Activated naive CD4-positive, alpha-beta T cell treated with anti-CD3 and anti-CD28 coated beads, Interleukin-2, amount 10 ng/mL, durations not matched to agents 7 days and 5 days (primary cell): Measurements from ENCODE around the gene EAF2.
"Not testable (repeated sequence)": the region's sequence is repeated elsewhere in the genome, so short reads cannot be mapped to it uniquely, and the experiment has no call there.

Experiments used
- CTCF ChIA-PET: fragments of 350-600 bp; sonication (Branson Sonifier 250); formaldehyde crosslinking; loops from one replicate; lab custom pipeline; 2021; ENCODE audit warnings: antibody characterized with exemption; lab: Charles Lee
- DNase-seq: peaks from one replicate; pipeline ENCODE4 v3.0.0-alpha.2; 2020
- H3K27ac Mint-ChIP-seq: one replicate; pipeline ENCODE4 v1.8.0; 2021; ENCODE audit warnings: mild to moderate bottlenecking, moderate library complexity, mixed read lengths
- H3K27me3 Mint-ChIP-seq: one replicate; pipeline ENCODE4 v1.8.0; 2021; ENCODE audit warnings: mild to moderate bottlenecking, mixed read lengths
- H3K36me3 Mint-ChIP-seq: one replicate; pipeline ENCODE4 v1.8.0; 2021; ENCODE audit warnings: mixed read lengths
- H3K4me1 Mint-ChIP-seq: one replicate; pipeline ENCODE4 v1.8.0; 2021; ENCODE audit warnings: mixed read lengths
- H3K4me3 Mint-ChIP-seq: one replicate; pipeline ENCODE4 v1.8.0; 2021; ENCODE audit warnings: mild to moderate bottlenecking, moderate library complexity, mixed read lengths
- H3K9me3 Mint-ChIP-seq: one replicate; pipeline ENCODE4 v1.8.0; 2021; ENCODE audit warnings: mixed read lengths

EAF2 gene

GRCh38 chr3:121834157-121834670, 795 bp upstream of the EAF2 start:
- peak overlapping the region; percentile 93 for H3K27ac Mint-ChIP-seq
- H3K27me3 Mint-ChIP-seq, result no peaks in the 10 kb centered on the region
- DNase-seq, result no peak
- H3K9me3 Mint-ChIP-seq, result no peaks in the 10 kb centered on the region
- peaks cover 29% of the 10 kb centered on the region for H3K36me3 Mint-ChIP-seq
- H3K4me1 Mint-ChIP-seq, result peaks cover 47% of the 10 kb centered on the region
- CTCF ChIA-PET, result interaction anchor here (0.9 kb wide), 1 partner anchor 267 kb away, joined by 4 read pairs; no protein-coding TSS in a partner anchor
- H3K4me3 Mint-ChIP-seq, result peak overlapping the region; percentile 91

- Mint-ChIP-seq H3K27me3 (no peaks in the 10 kb centered on the region), H3K27ac (peak overlapping the region; percentile 93), H3K9me3 (no peaks in the 10 kb centered on the region), H3K36me3 (peaks cover 28% of the 10 kb centered on the region), H3K4me3 (peak overlapping the region; percentile 91), H3K4me1 (peaks cover 47% of the 10 kb centered on the region)
- CTCF ChIA-PET, result no interaction called here
- DNase-seq, result no peak
Measured at GRCh38 chr3:121835465-121835801, 424 bp downstream of the EAF2 start.

GRCh38 chr3:121836064-121836463, 1.1 kb downstream of the EAF2 start:
- CTCF ChIA-PET, result no interaction called here
- Mint-ChIP-seq H3K4me3 (peak overlapping the region; percentile 91), H3K4me1 (peaks cover 47% of the 10 kb centered on the region), H3K36me3 (peaks cover 28% of the 10 kb centered on the region), H3K27ac (peak overlapping the region; percentile 93), H3K27me3 (no peaks in the 10 kb centered on the region), H3K9me3 (no peaks in the 10 kb centered on the region)
- DNase-seq, result no peak

GRCh38 chr3:121836481-121836880, 1.5 kb downstream of the EAF2 start:
- Mint-ChIP-seq H3K27me3 (no peaks in the 10 kb centered on the region), H3K36me3 (peaks cover 25% of the 10 kb centered on the region), H3K4me3 (peak overlapping the region; percentile 91), H3K4me1 (peaks cover 45% of the 10 kb centered on the region), H3K9me3 (no peaks in the 10 kb centered on the region), H3K27ac (peak overlapping the region; percentile 93)
- CTCF ChIA-PET, result no interaction called here
- DNase-seq, result no peak

- Mint-ChIP-seq H3K27ac (no peak overlapping the region), H3K4me1 (peaks cover 20% of the 10 kb centered on the region), H3K27me3 (no peaks in the 10 kb centered on the region), H3K4me3 (no peak overlapping the region), H3K36me3 (peaks cover 4% of the 10 kb centered on the region), H3K9me3 (no peaks in the 10 kb centered on the region)
- CTCF ChIA-PET, result no interaction called here
- DNase-seq, result no peak
Measured at GRCh38 chr3:121839962-121840361, 5.0 kb downstream of the EAF2 start.

- H3K4me1 Mint-ChIP-seq, result no peaks in the 10 kb centered on the region
- H3K4me3 Mint-ChIP-seq, result no peak overlapping the region
- no peaks in the 10 kb centered on the region for H3K27me3 Mint-ChIP-seq
- no peaks in the 10 kb centered on the region for H3K9me3 Mint-ChIP-seq
- peaks cover 22% of the 10 kb centered on the region for H3K36me3 Mint-ChIP-seq
- no peak overlapping the region for H3K27ac Mint-ChIP-seq
- CTCF ChIA-PET, result no interaction called here
- no peak for DNase-seq
Measured at GRCh38 chr3:121844892-121845291, 9.9 kb downstream of the EAF2 start.

- Mint-ChIP-seq H3K27ac (no peak overlapping the region), H3K4me3 (no peak overlapping the region), H3K9me3 (no peaks in the 10 kb centered on the region), H3K4me1 (no peaks in the 10 kb centered on the region), H3K36me3 (peaks cover 8% of the 10 kb centered on the region), H3K27me3 (no peaks in the 10 kb centered on the region)
- CTCF ChIA-PET, result no interaction called here
- no peak for DNase-seq
Measured at GRCh38 chr3:121852256-121852655, 17.2 kb downstream of the EAF2 start.

GRCh38 chr3:121855555-121855954, 20.5 kb downstream of the EAF2 start:
- H3K27me3 Mint-ChIP-seq, result no peaks in the 10 kb centered on the region
- H3K4me1 Mint-ChIP-seq, result no peaks in the 10 kb centered on the region
- H3K9me3 Mint-ChIP-seq, result peaks cover 3% of the 10 kb centered on the region
- H3K27ac Mint-ChIP-seq, result no peak overlapping the region
- CTCF ChIA-PET, result no interaction called here
- DNase-seq, result no peak
- H3K4me3 Mint-ChIP-seq, result no peak overlapping the region
- H3K36me3 Mint-ChIP-seq, result peaks cover 20% of the 10 kb centered on the region

- H3K4me1 Mint-ChIP-seq, DNase-seq, CTCF ChIA-PET, H3K4me3 Mint-ChIP-seq, H3K27ac Mint-ChIP-seq, H3K27me3 Mint-ChIP-seq, H3K9me3 Mint-ChIP-seq: not testable (repeated sequence)
- peaks cover 34% of the 10 kb centered on the region for H3K36me3 Mint-ChIP-seq
Measured at GRCh38 chr3:121857778-121858177, 22.8 kb downstream of the EAF2 start.

GRCh38 chr3:121863247-121863646, 28.2 kb downstream of the EAF2 start:
- DNase-seq, H3K9me3 Mint-ChIP-seq, H3K4me3 Mint-ChIP-seq, H3K27me3 Mint-ChIP-seq, H3K4me1 Mint-ChIP-seq, H3K27ac Mint-ChIP-seq: not testable (repeated sequence)
- CTCF ChIA-PET, result interaction anchor here (1.3 kb wide), 1 partner anchor 12 kb away, joined by 4 read pairs; no protein-coding TSS in a partner anchor
- peaks cover 38% of the 10 kb centered on the region for H3K36me3 Mint-ChIP-seq

GRCh38 chr3:121863801-121864200, 28.8 kb downstream of the EAF2 start:
- no peak overlapping the region for H3K4me3 Mint-ChIP-seq
- CTCF ChIA-PET, result interaction anchor here (1.3 kb wide), 1 partner anchor 12 kb away, joined by 4 read pairs; no protein-coding TSS in a partner anchor
- no peak overlapping the region for H3K27ac Mint-ChIP-seq
- no peaks in the 10 kb centered on the region for H3K27me3 Mint-ChIP-seq
- no peak for DNase-seq
- H3K4me1 Mint-ChIP-seq, result no peaks in the 10 kb centered on the region
- peaks cover 34% of the 10 kb centered on the region for H3K36me3 Mint-ChIP-seq
- H3K9me3 Mint-ChIP-seq, result no peaks in the 10 kb centered on the region

- H3K36me3 Mint-ChIP-seq, result peaks cover 15% of the 10 kb centered on the region
- H3K27ac Mint-ChIP-seq, result no peak overlapping the region
- CTCF ChIA-PET, result interaction anchor here (0.6 kb wide), 1 partner anchor 82 kb away, joined by 3 read pairs; no protein-coding TSS in a partner anchor
- DNase-seq, result no peak
- no peaks in the 10 kb centered on the region for H3K27me3 Mint-ChIP-seq
- H3K4me1 Mint-ChIP-seq, result no peaks in the 10 kb centered on the region
- no peaks in the 10 kb centered on the region for H3K9me3 Mint-ChIP-seq
- no peak overlapping the region for H3K4me3 Mint-ChIP-seq
Measured at GRCh38 chr3:121869736-121870135, 34.7 kb downstream of the EAF2 start.

- Mint-ChIP-seq H3K4me1 (no peaks in the 10 kb centered on the region), H3K27ac (no peak overlapping the region), H3K36me3 (peaks cover 13% of the 10 kb centered on the region), H3K9me3 (no peaks in the 10 kb centered on the region), H3K27me3 (no peaks in the 10 kb centered on the region), H3K4me3 (no peak overlapping the region)
- no peak for DNase-seq
- CTCF ChIA-PET, result no interaction called here
Measured at GRCh38 chr3:121870717-121871116, 35.7 kb downstream of the EAF2 start.

- Mint-ChIP-seq H3K36me3 (peaks cover 10% of the 10 kb centered on the region), H3K4me3 (no peak overlapping the region), H3K4me1 (no peaks in the 10 kb centered on the region), H3K27ac (no peak overlapping the region), H3K9me3 (no peaks in the 10 kb centered on the region), H3K27me3 (no peaks in the 10 kb centered on the region)
- no peak for DNase-seq
- CTCF ChIA-PET, result no interaction called here
Measured at GRCh38 chr3:121871430-121871829, 36.4 kb downstream of the EAF2 start.

GRCh38 chr3:121878411-121878810, 43.4 kb downstream of the EAF2 start:
- Mint-ChIP-seq H3K4me3 (no peak overlapping the region), H3K4me1 (no peaks in the 10 kb centered on the region), H3K36me3 (peaks cover 4% of the 10 kb centered on the region), H3K9me3 (no peaks in the 10 kb centered on the region), H3K27ac (no peak overlapping the region), H3K27me3 (no peaks in the 10 kb centered on the region)
- no peak for DNase-seq
- CTCF ChIA-PET, result no interaction called here
